ENCODE results near the gene MAN2A1. TPM values are rescaled to one million over a fixed set of nuclear protein-coding genes. Genes with fewer than 3 reads are reported as not detected.

The MAN2A1 gene
- total RNA-seq, 1 experiment from 2014 or later = 128 TPM

DNA sequence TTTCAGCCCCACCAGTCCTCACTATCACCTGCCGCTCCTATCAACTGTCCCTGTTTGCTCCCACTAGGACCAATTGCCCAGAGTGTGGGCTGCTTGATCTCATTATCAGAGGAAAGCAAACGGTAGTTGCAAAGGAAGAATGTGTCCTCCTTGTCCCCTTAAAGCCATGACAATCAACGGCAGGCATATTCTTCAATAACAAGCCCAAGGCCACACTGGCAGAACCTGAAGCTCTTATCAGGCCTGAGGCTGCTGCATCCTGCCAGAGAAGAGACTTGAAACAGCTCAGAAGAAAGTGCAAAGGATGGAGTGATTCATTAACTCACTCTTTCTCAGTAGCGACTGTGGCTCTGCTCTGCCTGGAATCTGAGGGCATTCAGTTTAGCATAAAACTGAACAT, 39.2 kb upstream of the MAN2A1 start:
- ChIA-PET CTCF (no interaction called here), POLR2A (ENCODE audit: low non-redundant PET) (no interaction called here)
- Histone ChIP-seq H3K4me1 (ENCODE audit: insufficient read depth, low read length, poor library complexity, severe bottlenecking) (peaks cover 25% of the 10 kb centered on the region), H3K9me3 (ENCODE audit: low read depth, low read length, poor library complexity, severe bottlenecking) (no peaks in the 10 kb centered on the region), H3K4me3 (ENCODE audit: low read depth, low read length, poor library complexity, severe bottlenecking) (no peak overlapping the region), H3K27ac (ENCODE audit: low read depth, low read length, poor library complexity, severe bottlenecking) (no peak overlapping the region), H3K27me3 (replicated peaks; ENCODE audit: insufficient read depth, low read depth, low read length, poor library complexity) (no peaks in the 10 kb centered on the region), H3K36me3 (ENCODE audit: insufficient read depth, low read length, poor library complexity, severe bottlenecking) (no peaks in the 10 kb centered on the region)
- DNase-seq (ENCODE audit: low spot score) = no peak
- intact Hi-C loops (cut with micrococcal nuclease; ENCODE audit: unreplicated experiment) = no loop called here
- no peak for TF ChIP-seq EZH2 (IDR thresholded peaks at IDR 0.05; ENCODE audit: borderline replicate concordance, low read depth, low read length, poor library complexity, severe bottlenecking)
- TF ChIP-seq CTCF (conservative IDR thresholded peaks at IDR 0.05; ENCODE audit: low read depth, low read length) = no peak
- no TSS peak for BruUV-seq (replicated peaks)

DNA sequence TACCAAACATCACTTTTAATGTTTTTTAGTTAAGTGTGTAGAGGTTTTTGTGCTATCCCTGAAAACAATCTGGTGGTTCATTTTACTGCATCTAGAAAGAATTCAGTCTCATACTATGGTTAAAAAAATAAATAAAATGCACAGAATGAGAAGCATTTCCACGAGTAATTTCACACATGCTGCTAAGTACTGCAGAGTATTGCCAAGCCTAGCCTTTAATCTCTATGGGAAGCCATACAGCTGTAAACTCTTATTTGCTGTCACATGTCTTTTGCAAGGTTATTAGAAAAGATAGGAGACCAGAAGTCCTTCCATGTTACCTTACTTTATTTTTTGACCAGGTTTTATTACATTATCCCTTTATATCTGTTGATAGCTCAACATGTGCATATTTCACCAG, 37.6 kb upstream of the MAN2A1 start:
- TF ChIP-seq CTCF (conservative IDR thresholded peaks at IDR 0.05; ENCODE audit: low read depth, low read length) (no peak), EZH2 (IDR thresholded peaks at IDR 0.05; ENCODE audit: borderline replicate concordance, low read depth, low read length, poor library complexity, severe bottlenecking) (no peak)
- no peak overlapping the region for H3K4me3 ChIP-seq (ENCODE audit: low read depth, low read length, poor library complexity, severe bottlenecking)
- BruUV-seq (replicated peaks) = no TSS peak
- ChIA-PET POLR2A (ENCODE audit: low non-redundant PET) (no interaction called here), CTCF (no interaction called here)
- no peak overlapping the region for H3K27ac ChIP-seq (ENCODE audit: low read depth, low read length, poor library complexity, severe bottlenecking)
- H3K27me3 ChIP-seq (replicated peaks; ENCODE audit: insufficient read depth, low read depth, low read length, poor library complexity) = no peaks in the 10 kb centered on the region
- H3K9me3 ChIP-seq (ENCODE audit: low read depth, low read length, poor library complexity, severe bottlenecking) = no peaks in the 10 kb centered on the region
- intact Hi-C loops (cut with micrococcal nuclease; ENCODE audit: unreplicated experiment) = no loop called here
- no peak for DNase-seq (ENCODE audit: low spot score)
- peaks cover 11% of the 10 kb centered on the region for H3K4me1 ChIP-seq (ENCODE audit: insufficient read depth, low read length, poor library complexity, severe bottlenecking)
- H3K36me3 ChIP-seq (ENCODE audit: insufficient read depth, low read length, poor library complexity, severe bottlenecking) = no peaks in the 10 kb centered on the region

GRCh38 chr5:109653042-109653441, 36.7 kb upstream of the MAN2A1 start:
- no peaks in the 10 kb centered on the region for H3K27me3 ChIP-seq (replicated peaks; ENCODE audit: insufficient read depth, low read depth, low read length, poor library complexity)
- DNase-seq (ENCODE audit: low spot score) = no peak
- H3K4me3 ChIP-seq (ENCODE audit: low read depth, low read length, poor library complexity, severe bottlenecking) = no peak overlapping the region
- no peaks in the 10 kb centered on the region for H3K36me3 ChIP-seq (ENCODE audit: insufficient read depth, low read length, poor library complexity, severe bottlenecking)
- no peak overlapping the region for H3K27ac ChIP-seq (ENCODE audit: low read depth, low read length, poor library complexity, severe bottlenecking)
- ChIA-PET POLR2A (ENCODE audit: low non-redundant PET) (no interaction called here), CTCF (no interaction called here)
- no TSS peak for BruUV-seq (replicated peaks)
- TF ChIP-seq EZH2 (IDR thresholded peaks at IDR 0.05; ENCODE audit: borderline replicate concordance, low read depth, low read length, poor library complexity, severe bottlenecking) (no peak), CTCF (conservative IDR thresholded peaks at IDR 0.05; ENCODE audit: low read depth, low read length) (no peak)
- H3K4me1 ChIP-seq (ENCODE audit: insufficient read depth, low read length, poor library complexity, severe bottlenecking) = peaks cover 11% of the 10 kb centered on the region
- intact Hi-C loops (cut with micrococcal nuclease; ENCODE audit: unreplicated experiment) = no loop called here
- H3K9me3 ChIP-seq (ENCODE audit: low read depth, low read length, poor library complexity, severe bottlenecking) = no peaks in the 10 kb centered on the region
